Stimulated activated CD8-positive, alpha-beta memory T cell treated with anti-CD3 and anti-CD28 coated beads, Interleukin-12 subunit alpha, Interleukin-12 subunit beta, amount 100 ng/mL, for 4 hours (primary cell): ENCODE data around the gene ADCY2.

ENCODE experiments used
- DNase-seq: peaks from one replicate; pipeline ENCODE4 v3.0.0-alpha.2; 2020; ENCODE audit warnings: low read depth

ADCY2 gene

DNA sequence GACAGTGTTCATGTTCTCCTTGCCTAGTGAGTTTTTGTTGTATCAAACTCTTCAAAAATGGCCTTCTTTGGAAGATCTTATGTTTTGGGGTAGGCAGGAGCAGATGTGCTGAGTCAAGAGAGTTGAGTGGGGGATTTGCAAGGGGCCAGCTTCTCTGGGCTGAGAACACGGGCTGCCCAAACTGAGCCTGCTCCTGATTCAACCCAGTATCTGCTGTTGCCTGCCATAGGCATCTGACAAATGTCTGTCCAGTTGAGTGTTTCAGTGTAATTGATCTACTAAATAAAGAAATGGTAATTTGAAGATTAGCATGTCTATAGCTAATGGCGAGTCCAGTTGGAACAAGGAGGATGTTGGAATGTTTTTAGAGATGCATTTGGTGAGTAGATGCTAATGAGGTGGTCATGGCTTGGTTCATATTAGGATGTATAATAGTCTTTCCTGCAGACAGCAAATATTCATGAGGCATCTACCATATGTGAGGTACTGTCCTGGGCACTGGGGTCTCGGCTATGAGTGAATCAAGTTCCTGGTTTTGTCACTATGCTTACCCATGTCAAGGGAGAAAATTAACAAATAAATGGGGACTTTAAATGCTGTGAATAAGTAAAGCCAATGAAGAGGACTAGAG is 119.5 kb downstream of the ADCY2 start:
- no peak for DNase-seq

DNA sequence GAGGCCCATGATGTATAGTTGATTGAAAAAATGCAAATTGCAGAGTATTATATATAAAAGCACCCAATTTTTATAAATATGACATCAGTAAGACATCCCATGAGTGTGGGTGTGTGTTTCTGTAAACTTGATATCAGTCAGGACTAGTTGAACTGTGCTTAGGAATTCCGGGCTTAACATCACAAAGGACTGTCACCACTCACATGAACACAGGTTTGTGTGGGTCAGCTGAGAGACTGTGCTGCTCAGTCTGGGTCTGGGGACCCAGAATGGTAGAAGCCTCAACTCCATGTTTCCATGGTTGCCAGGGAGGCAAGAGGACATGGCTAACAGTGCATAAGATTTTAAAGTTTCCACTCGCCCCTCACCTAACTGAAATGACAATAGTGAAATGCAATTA is 120.3 kb downstream of the ADCY2 start:
- DNase-seq, result no peak

DNA sequence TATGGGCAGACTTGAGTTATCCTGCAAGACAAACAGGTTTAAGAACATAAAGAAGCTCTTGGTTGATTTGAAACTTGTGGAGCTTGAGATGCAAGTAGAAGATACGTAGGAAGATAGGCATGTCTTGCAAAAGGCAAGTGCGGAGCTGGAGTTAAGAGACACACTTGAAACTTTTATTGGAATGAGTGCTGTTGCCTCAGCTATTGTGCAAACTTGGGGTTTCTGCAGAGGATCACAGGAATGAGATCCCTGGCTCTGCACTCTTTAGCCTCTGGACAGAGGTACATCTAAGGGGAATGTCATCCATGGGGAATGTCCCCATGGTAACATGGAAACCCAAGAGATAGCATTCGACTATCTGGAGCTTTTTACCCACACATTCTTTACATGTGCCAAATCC is 121.1 kb downstream of the ADCY2 start:
- DNase-seq, result no peak

DNA sequence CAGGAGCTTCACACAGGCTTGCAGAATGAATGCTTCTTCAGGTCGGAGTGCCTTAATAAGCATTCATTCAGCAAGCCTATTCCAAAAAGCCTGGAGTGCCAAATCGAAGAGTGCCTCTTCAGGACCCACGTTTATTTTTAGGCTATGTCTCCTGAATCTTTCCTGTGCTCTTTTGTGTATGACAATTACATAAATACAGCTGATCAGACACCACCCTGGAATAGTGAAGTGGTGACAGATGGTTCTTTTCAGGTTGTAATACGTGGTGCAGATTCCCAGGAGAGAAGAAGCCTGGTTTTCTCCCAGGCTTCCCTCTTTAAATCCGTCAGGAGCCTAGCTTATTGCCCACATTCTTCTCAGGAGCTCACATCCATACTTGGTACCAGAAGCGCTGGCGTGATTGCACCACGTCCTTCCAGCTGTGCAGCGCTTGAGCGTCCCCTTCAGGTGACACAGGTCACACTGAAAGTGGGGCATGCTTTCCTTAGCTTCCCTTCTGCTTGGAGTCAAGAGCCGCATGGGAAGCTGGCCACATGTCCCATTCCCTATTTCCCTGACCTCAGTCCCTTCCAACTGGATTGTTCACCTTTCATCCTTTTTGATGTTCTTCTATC is 123.1 kb downstream of the ADCY2 start:
- DNase-seq, result no peak

DNA sequence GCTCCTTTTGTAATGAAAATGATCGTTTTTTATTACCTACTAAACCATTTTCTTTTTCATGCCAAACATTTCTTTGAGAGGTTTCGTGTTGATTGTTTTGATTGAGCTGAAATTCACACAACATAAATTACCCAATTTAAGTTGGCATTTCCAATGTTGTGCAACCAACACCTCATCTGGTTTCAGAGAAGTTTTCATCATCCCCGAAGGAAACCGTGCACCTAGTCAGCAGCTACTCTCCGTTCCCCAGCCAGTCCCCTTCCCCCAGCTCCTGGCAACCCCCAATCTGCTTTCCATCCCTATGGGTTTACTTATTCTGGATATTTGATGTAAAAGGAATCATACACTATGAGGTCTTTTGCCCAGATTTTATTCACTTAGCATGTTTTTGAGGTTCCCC is 123.6 kb downstream of the ADCY2 start:
- no peak for DNase-seq

DNA sequence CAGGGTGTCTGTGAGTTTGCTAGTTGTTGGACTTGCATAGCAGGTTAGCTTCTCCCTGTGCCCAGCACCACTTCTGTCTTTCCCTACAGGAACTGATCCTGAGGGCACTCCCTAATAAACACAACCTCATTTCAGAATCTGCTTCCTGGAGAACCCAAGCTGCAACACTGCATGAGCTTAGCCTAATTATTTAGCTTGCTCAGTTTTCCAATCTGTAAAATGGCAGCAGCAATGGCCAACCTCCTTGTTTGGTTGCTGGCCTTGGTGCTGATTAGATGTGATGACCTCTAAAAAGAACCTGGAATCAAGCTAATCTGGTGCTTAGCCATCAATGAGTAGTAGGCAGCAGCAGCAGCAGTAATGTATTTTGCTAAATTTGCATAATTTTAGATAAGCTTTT is 133.9 kb downstream of the ADCY2 start:
- no peak for DNase-seq

DNA sequence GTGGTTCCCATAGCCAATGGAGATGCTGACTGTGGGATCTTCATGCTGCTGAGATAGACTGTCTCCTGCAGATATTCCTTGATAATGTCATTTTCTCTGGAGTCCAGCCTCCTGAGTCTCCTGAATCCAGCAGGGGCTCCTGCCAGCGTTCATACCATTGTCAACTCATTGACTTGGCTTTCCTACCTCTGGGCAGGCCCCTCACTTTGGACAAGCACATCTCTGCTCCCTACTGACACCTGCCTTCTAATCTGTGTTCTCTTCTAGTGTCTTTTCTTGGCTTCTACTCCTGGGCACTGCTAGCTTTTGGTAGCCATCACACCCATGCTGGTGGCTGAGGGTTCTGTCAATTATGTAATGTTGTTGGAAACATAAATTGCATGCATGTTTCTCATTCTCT is 138.0 kb downstream of the ADCY2 start:
- no peak for DNase-seq

DNA sequence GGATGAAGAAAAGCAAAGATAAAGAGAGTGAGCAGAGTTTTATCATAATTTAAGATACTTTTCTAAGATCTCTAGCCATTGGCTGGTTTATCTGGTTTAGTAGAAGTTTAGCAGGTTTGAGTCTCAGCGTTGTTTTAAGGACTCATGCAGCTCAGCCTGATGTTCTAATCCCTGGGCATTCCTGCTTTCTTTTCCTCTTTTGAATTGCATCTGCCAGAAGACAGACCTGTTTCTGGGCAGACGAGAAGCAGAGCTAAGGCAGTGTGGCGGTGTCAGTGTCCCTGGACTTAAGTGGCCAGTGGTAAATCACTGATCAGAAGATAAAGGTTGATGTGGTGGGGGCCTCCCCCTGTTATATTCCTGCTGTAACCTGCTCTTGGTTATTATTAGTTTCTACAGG is 138.6 kb downstream of the ADCY2 start:
- no peak for DNase-seq

DNA sequence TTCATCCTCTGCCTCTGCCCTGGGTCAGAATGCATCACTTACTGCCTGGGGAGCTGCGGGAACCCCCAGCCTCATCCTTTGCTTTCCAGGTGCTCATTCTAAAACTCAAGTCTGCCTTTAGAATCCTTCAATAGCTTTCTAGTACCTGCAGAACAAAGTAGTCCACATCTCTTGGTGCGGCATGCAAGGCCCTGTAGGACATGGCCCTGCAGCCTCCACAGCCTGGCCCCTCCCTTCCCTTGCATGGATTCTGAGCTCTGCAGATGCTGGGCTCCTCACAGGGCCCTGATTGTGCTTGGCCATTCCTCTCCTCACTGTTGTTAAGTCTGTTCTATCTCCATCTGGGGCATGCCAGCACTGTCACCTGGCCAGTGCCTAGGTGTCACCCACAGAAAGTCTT is 141.6 kb downstream of the ADCY2 start:
- DNase-seq, result no peak

DNA sequence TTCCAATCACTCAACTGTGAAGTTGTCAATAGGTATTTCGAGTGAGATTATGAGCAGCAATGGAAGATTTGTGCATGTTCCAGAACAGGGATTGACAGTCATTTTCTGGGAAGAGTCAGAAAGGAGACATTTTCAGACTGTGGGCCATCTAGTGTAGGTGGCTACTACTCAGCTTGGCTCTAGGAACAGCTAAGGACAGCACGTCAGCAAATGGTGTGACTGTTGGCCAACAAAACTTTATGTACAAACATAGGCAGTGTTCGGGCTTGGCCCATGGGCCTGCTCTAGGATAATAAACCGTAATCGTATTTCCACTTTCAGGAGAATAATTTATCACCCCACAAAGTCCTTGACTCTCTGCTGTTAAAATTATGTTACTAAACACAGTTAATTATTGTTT is 143.6 kb downstream of the ADCY2 start:
- DNase-seq, result no peak

DNA sequence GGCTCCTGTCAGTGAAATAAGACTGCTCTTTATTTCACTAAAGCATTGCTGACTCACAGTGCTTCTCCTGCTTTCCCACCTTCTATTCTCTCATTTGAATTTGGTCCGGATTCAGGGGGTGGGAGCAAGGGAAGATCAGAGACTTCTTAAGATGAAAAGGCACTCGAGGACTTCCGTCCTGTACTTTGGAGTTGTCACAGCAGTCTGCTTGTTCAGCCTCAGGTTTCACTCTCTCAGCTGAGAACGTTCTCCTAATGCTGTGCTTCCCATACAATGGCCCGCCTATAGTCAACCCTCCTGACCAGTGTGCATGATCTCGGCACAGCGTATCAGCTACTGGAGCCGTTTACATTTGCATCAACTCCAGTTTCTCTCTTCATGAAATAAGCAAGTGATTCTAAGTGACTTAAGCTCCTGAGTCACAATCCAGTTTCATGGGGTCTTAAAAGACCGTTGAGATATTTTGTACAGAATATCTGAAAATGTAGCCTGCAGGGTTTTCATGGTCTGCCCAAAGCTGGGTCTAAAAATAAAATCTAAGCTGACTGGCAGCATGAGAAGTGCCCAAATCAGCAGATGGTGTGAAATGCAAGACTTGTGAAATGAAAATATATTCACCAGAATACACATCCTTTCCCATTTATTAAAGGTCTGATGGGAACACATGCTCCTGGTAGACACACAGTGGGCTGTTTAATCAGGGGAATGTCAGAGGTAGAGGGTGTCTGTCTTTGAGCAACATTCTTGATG is 145.0 kb downstream of the ADCY2 start:
- DNase-seq, result no peak

DNA sequence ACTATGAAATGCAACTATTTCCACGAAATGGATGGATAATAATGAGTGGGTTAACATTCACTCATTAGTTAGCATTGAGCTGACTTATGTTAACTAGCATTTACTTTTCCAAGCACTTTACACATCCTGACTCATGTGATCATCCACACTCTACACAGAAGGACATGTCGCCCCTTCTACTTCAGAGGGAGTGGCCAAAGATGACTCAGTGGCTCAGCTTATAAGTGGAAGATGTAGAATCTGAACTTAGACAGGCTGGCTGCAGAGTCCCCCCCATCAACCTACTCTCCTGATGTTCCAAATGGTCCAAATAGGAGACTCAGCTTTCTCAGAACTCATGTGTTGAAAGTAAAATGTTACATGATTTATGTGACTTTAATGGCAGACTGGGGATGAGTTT is 146.0 kb downstream of the ADCY2 start:
- DNase-seq, result no peak

DNA sequence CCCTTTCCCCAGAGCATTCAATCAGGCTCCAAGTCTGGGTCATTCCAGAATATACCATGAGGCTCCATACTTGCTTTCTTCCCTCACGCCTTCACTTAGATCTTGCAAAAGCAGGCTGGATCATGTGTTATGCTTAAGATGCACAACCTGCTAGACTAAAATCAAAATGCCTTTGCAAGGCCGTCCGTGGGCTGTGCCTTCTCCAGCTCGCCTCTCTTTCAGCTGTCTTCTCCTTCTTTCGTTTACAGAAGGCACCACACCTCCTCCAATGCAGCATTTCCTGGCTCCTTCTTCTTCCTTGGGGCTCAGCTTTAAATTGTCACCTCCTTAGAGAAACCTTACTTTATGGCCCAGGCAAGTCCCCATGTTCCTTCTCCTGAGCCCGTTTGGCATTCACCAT is 150.6 kb downstream of the ADCY2 start:
- no peak for DNase-seq

DNA sequence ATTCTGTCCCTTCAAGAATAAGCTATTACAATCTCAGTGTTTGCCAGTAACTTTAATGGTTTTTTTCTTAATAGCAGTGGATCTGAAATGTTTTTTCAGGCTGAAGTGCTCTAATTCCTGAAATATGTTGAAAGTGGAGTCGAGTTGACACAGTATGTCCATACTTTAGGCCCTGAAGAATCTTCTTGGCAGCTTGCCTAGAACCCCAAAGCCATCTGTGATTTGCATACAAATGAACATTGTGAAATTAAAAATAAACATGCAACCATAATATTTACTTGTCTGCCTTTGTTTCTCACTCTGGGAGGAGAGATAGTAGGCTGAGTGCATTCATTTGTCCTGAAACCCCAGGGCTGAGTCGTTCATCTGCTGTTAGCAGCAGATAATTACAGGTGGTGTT is 152.7 kb downstream of the ADCY2 start:
- DNase-seq, result no peak

DNA sequence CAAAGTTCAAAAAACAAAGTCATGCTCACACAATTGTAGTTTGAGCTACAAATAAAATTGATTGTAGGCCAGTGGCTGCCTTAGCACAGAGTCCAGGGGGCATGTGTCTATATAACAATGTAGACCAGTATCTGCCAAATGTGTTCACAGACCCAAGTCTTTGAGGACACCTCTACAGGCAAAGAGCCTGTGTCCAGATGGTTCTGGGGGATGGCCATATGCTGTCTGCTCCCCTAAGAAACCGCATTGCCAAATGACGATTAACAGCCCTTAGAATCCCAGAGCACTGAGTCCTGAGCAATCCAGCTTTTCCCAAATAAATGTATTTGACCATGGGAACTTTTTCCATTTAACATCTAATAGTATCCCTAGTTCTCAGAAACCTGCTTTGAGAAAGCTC is 169.6 kb downstream of the ADCY2 start:
- DNase-seq, result no peak

DNA sequence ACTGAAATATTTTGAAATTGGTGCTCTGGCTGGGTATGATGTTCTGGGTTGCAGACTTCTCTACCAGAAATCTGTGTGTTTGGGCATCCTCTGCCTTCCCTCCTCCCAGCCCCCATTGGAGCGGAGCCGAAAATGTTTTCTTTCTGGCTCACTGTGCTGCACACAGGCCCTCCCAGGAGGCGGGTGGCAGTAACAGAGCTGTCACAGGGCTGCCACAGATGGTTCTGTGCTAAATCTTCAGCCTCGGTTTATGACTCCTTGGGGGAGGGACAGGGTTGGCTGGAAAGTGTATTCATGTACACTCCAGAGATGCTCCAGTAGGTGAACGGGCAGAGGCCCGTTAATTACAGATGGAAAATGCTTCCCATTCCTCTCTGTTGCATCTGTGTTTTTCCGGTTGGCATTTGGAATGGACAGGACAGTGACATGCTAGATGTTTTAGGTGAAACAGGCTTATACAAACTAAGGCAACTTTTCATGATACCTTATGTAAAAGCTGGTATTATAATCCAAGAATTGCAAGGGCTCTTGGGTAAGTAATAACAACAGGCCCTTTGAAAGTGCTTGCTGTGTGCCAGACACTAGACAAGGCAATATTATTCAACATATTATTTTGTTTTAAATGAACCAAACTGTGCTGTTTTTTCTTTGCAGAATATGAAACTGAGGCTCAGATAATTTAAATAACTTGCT is 180.2 kb downstream of the ADCY2 start:
- DNase-seq, result no peak

DNA sequence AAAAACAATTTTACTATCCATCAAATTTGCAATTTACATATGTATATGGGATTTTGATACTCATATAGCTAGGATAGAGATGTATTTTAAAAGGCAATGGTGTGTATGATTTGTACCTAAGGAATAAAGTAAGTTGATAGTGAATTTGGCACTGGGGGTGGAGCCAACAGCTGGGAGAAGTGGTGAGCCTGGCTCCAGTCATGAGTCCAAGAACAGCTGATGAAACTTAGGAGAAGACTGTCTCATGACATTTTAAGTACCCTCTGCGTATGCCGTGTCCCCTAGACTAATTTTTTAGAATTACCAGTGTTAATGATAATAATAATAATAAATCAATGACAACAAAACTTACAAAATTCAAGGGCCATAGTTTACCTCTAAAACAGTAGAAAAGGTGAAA is 181.4 kb downstream of the ADCY2 start:
- no peak for DNase-seq

DNA sequence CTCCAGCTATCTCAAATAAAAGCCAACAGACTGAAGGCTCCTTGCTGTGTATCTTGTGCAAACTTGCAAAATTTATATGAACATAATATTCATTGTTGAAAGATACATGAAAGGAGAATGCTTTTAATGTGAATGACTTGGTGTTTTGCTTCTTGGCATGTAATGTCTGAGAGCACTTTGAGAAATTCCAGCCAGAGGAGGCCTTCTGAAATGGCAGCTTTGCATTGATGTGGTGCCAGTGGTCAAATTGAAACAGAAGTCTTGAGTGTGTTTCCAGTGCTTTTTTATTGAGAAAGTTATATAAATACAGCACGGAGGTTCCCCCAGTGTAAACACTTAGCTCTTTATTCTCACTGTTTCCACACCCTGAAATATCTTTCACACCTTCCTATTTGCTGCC is 182.1 kb downstream of the ADCY2 start:
- DNase-seq, result no peak

DNA sequence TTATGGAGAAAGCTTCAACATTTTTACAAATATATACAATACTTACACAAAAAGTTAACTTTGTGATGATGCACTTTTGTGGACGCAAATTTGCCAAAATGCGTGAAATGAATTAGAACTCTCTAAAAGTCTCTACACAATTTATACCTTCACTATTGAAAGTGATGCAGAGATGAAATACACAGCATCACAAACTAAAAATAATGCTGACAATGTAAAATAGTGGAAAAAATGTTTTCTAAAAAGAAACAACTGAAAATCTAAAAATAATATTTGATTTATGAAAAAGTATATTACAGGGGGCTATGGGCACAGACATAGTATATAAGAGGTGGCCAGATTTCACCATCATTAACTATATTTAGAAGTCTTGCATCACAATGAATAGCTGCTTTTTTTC is 188.8 kb downstream of the ADCY2 start:
- DNase-seq, result no peak

DNA sequence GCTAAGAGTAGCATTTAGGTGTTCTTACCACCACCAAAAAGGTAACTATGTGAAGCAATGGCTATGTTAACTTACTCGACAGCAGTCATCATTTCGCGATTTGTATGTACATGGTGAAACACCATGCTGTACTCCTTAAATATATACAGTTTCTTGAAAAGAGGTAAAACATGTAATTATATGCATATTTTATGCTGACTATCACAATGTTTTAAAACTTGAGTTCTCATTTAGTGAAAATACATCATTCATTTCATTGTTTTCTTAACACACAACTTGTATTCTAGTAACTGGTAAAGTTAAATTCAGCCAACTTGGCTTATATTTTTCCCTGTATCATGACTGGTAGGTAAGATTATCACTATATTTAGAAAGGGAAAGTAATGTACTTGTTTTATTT is 189.9 kb downstream of the ADCY2 start:
- DNase-seq, result no peak

DNA sequence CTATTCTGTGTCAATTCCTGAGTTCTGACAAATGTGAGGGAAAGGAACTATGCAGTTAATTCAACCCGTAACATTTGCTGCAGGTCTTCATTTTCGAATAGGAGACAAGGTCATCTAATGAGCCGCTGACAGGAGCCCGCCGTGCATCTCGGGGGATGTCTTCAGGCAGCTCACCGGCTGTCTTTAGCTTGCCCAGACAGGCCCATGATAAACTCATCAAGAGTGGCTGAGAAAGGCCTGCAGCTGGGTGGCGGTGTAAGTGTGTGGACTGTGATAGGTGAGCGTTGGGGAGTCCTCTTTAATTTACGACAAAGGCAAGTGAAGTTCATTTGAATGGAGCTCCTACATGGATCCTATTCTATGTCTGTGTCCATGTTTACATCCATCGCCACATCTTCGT is 190.5 kb downstream of the ADCY2 start:
- DNase-seq, result no peak

DNA sequence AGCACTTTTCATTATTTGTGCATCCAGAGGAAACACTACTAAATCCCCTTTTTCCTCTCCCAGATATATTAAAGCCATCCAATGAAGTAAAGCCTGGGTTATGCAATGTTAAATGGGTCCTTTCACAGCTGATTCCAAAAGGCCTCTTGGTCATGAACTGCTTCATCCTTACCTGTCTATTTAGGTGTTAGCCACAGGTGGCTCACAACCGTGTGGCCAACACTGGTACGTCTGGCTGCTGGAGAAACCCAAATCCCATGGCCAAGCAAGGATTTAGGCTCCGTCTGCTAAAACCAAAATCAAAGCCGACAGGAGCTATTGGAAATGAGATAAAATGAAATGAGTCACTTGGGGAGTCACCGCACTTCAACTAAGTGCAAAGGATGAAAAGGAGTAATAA is 193.9 kb downstream of the ADCY2 start:
- DNase-seq, result no peak

DNA sequence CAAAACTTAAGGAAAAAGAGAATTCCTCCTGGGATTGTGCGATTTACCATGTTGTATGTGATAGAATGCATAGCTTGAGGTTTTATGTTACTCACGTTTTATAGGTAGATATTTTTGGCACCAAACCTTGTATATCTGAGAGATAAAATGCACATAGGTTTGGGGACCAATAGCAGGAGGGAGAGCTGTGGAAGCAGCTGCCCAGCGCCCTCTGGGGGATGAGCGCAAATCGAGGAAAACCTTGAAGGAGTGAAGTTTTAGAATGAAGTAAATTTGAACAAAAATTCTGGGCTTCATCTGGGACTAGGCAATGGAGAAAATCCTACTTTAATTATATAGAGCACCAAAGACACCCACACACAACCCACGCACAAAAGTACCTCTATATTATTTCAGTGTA is 197.0 kb downstream of the ADCY2 start:
- no peak for DNase-seq
